Mesenteric fat pad (tissue), 1 donor: ENCODE results near the gene IL2RA. TPM values are rescaled to one million over a fixed set of nuclear protein-coding genes. Genes with fewer than 3 reads are reported as not detected.

ENCODE experiments used
- DNase-seq: peaks from one replicate; pipeline ENCODE4 v3.0.0-alpha.2; 2020; ENCODE audit warnings: low spot score
- total RNA-seq: library from RNA; stranded (reverse); fragmentation: NEBNext Ultra II Directional; extraction: Animal tissue kit (Norgen Biotek cat#: 25700); gene quantifications from one replicate; pipeline ENCODE4 v1.2.1, GENCODE V29; 2021
- donor health status: DM: yes; HTN: yes; CAD: no.

Gene IL2RA
- total RNA-seq, 1 donor from 2014 or later: 2.4 TPM

DNA sequence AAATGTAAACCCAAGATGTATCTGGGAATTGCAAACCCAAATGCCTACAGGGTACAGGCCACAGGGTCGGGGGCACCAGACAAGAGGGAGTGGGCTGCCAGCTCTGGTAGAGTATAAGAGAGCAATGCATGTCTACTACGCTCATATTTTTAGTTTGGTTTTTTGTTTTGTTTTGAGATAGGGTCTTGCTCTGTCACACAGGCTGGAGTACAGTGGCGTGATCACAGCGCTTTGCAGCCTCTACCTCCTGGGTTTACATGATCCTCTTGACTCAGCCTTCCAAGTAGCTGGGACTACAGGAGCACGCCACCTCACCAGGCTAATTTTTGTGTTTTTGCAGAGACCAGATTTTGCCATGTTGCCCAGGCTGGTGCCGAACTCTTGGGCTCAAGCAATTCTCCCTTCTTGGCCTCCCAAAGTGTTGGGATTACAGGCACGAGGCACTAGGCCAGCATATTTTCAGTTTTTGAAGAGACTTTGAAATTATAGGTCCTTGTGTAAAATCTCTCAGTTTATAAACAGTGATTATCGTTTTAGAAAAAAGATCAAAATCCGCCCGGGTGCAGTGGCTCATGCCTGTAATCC lies 73.7 kb downstream of the IL2RA start:
- DNase-seq: no peak

DNA sequence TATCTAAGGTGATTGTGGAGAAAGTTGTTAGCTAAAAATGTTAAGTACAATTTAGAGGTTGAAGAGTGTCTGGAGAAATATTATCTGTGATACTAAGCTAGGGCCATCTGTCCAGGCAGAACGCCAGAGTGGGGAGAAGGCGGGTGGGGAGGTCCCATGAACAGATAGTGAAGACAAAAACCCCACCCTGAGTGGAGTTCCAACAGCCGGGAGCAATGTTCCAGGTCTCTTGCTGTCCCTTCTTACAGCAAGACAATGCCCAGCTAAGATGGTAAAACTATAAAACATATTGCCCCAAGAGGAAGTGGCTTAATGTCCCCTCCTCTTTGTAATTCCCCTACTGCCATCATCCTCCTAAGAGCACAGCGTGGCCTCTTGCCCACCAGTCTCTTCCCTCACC lies 74.4 kb downstream of the IL2RA start:
- no peak for DNase-seq

DNA sequence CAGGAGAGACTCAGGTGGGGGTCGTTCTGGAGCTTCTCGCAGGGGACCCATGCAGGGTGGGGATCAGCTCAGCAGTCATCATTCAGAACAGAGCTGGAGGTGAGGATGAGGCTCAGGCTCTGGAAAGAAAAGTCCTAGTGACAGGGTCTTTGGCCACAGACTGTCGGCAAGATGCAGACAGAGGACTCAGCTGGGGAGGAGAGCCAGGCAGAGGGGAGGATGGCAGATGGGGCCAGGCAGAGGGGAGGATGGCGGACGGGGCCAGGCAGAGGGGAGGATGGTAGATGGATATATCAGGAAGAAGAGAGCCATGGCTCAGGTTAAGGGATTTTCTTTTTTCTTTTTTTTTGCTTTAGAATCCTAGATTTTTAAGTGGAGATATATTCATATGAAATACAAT lies 77.1 kb downstream of the IL2RA start:
- DNase-seq: no peak

DNA sequence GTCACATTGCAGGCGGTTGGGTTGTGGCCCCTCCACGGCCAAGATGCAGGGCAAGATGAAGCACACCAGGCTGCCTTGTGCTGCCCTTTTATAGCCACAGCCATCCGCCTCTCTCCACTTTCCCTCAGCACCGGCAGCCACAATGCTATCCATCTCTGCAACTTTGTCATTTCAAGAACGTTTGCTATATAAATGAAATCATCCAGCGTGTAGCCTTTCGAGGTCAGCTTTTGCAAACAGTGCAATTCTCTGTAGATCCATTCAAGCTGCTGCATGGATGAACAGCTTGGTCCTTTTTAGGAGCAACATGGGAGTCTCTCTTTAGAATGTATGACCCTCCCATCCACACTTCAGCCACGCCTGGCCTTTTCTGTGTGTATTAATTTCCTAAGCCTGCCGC lies 78.4 kb downstream of the IL2RA start:
- DNase-seq: no peak

DNA sequence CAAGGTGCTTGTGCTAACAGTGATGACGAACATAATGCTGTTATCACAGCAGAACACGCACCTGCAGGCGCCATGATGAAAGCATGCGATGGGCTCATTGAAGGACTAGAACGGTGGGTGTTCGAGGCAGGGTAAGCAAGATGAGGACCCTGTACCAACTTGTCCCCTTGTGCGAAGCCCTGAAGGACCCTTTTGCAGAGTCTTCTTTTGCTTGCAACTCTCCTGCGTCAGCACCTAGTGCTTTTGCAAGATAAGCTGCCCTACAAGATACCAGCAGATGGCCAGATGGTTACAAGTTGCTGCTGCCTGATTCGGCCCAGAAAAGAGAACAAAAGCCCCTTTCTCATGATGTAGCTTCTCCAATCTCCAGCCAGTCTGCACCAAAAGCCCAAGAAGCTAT lies 80.6 kb downstream of the IL2RA start:
- no peak for DNase-seq

DNA sequence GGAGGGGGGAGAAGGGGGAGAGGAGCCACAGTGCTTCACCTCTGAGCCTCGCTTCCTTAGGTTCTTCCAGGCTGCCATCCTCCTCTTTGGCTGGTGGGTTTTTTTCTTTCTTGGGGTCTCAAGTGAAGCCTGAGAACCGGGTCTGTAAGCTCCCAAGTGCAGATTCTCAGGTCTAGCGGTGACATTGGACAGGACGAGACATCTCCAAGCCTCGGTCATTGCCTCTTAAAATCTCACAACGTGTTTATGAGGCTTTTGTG lies 84.0 kb downstream of the IL2RA start:
- peak; percentile 43 for DNase-seq

DNA sequence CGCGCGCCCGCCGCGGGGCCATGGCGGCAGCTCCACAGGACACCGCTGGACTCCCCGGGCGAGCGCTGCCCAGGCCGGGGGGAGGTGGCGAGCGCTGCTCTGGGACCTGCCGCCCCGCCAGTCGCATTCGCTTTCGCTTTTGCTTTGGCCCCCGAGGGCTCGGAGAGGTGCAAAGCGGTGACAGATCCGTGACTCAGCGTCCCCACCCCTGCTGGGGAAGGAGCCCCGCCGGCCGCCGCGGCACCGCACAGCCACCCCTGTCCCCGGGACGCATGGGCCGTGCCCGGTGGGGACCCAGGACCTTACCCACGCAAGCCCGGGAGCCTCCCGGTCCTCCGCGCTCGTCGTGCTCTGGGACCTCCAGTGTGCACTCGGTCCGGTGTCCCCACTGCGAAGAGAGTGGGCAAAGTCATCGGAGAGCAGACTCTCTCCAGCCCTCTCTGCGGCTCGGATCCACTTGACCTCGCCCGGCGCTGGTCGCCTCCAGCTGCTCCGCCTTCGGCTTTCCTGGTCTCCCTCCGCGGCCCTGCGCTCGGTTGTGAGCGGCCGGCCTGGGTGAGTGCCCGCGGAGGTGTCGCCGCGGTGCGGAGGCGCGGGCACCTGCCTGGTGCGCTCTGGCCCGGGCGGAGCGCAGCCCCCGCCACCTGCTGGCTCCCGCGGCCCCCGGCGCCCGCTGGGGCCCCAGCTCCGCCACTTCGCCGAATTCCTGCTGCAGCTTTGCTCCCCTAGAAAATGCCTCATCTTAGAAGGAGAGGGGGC lies 84.5 kb downstream of the IL2RA start, which contains the start of gene IL15RA:
Gene IL15RA, minus strand, starts transcription at position 73 of the 759 bp plus-strand sequence. Its CDS starts 51 bp downstream, at position 22.
- DNase-seq: peak; percentile 95

DNA sequence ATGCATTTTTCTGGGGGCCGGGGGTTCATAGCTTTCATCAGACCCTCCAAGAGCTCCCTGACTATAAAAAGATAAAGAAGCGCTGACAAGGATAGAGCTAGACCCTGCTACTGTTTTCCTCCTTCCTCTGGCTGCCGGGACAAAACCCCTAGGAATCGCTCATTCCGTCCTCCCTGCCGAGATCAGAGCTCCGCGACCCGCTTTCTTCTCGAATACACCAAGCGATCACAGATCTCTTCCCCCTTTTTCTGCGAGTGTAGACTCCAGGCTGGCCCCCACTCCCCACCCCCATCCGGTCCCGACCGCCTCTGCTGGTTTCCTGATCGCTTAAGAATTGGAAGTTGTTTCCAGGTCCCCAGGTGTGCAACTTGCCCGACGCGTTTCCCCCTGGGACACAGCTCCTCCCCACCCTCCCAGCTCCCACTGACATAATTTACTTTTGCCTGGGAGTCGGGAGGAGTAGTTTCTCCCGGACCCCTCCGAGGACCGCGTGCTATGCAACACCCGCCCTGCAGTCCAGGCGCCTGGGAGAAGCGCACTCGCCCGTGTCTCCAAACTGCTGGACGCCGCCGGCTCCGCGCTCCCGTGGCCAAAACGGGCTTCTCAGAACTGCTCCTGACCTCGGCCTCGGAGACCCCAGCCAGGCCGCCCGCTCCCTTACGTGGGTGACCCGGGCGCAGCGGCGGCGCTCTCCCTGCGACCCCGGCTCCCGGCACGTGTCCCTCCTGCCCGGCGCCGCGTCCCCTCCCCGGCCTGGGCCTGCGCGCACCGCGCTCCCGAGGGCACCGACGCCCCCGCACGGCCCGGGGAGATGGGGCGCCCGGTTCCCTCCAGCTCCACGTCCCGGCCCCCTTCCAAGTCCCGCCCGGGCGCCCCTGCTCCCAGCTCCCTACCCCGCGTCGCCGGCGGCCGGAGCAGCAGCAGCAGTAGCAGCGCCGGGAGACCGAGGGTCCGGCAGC lies 85.4 kb downstream of the IL2RA start:
- peak; percentile 89 for DNase-seq

DNA sequence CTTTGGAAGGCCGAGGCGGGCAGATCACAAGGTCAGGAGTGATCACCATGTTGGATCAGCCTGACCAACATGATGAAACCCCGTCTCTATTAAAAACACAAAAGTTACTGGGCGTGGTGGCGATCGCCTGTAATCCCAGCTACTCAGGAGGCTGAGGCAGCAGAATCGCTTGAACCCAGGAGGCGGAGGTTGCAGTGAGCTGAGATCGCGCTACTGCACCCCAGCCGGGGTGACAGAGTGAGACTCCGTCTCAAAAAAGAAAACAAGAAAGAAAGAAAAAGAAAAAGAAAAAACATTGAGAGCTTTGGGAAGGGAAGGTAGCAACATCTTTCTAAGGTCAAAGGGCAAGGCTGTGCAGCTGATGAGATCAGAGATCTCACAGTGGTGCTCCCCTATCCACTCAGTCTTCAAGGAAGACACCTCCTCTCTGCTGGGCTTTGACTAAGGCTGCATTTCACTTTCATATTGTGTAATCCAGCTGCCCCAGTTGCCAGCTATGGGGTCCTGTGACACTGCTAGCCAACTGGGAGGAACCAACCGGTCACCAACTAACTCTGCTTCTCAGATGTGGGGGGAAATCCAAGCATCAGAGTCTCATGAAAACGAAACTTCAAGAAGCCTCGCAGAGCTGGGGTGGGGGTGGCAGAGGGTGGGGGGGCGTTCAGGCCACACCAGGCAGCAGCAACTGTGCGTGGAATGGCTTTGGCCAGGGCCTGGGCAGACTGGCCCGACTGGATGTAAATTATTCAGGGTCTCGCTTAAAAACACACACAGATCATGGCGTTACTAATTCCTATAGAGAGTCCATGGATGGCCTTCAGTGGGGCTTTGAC lies 86.3 kb downstream of the IL2RA start:
- peak; percentile 26 for DNase-seq

DNA sequence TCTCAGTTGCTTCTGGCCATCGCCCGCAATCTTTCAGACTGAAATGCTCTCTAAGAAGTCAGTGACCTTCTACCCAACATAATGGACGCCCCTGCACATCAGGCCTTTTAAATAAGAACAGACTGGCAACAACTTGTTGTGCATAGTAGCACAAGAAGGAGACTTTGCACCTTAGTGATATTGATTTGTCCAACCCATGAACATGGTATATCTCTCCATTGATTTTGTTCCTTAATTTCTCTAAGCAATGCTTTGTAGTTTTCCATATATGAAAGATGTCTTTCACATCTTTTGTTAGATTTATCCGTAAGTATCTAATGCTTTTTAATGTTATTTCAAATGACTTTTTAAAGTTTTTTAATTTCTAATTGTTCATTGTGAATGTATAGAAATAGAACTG lies 89.1 kb downstream of the IL2RA start:
- DNase-seq: no peak

DNA sequence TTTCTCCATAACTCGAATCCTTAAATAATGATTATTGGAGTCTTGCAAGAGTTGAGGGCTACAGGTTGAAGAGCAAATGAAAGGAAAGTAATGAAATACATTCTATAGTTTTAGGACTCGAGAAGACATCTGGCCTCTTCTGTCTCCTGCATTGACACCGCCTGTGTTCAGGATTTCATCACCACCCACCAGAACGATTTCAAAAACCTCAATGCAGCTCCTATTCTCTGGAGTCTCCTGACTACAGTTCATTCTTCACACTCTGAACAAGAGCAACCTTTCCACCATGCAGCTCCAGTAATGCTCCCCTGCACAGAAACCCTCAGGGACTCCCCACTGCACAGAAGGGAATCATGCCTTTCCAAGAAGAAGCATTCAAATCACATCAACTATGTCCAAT lies 90.3 kb downstream of the IL2RA start:
- DNase-seq: no peak

DNA sequence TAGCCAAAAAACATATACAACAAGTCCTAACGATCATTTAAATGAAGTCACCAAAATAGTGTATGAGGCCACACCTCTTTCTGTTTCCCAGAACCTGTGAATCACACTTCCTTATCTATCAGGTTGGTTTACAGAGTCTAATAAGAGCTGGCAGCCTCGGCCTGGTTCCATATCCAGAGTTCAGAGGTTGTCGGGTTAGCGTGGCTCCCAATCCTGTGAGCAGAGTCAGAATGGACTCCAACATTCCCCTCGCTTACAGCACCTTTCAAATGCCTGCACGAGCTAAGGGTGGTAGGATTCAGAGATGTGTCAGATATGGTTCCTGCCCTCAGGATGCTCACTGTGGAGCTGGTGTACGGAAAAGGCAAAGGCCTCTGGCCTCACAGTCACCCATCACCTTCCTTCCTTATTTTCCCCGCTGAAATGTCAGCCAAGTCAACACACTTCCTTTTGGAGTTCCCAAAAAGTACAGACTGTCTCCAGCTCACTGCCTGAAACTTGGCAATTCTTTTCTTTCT lies 90.8 kb downstream of the IL2RA start:
- peak; percentile 85 for DNase-seq

DNA sequence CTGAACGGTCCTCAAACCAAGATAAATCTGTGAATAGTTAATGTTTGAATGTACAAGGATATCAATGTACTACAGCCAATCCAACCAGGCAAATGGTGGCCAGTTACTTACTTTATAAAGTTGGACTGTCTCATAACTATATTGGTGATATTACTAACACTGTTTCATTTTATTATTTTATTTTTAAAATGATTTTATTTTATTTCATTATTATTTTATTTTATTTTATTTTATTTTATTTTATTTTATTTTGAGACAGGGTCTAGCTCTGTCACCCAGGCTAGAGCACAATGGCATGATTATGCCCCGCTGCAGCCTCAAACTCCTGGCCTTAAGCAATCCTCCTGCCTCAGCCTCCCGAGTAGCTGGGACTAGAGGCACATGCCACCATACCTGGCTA lies 91.6 kb downstream of the IL2RA start:
- peak; percentile 39 for DNase-seq

DNA sequence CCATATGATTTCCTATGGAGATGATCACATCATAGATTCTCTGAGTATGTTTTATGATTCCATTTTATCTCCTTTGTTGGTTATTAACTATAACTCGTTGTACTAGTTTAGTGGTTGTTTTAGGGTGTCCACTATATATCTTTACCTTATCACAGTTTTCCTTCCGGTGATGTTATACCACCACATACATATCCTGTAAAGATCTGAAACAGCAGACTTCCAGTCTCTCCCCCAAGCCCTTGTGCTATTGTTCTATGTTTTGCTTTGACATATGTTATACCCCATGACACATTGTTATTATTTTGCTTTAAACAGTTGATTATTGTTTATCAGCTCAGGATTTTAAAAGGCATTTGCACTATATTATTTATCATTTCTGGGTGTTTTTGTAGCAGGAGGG lies 92.1 kb downstream of the IL2RA start:
- DNase-seq: no peak

DNA sequence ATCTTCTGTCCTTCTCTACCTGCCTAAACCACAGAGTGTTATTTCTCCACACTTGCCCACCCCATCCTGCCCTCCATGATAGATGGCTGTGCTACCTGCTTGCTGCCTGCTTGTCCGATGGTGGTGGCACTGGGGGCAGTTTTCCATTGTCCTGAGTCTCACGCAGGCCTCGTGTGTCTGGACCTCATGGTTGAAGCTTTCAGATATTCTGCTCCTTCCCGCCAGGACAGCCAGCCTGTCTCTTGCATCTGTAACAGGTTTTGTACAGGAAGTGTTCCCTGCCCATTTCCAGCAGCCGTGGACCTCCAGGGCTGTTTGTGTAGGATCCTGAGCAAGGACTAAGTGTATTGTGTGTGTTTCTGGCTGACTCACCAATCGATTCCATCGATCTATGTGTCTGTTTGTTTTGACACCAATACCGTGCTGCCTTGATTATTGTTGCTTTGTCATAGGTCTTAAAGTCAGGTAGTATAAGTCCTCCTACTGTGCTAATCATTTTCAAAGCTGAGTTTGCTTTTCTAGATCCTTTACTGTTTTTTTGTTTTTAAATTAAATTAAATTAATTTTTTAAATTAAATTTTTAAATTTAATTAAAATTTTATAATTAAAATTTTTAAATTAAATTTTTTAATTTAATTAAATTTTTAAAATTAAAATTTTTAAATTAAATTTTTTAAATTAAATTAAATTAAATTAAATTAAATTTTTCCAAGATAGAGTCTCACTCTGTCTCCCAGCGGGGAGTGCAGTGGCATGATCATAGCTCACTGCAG lies 93.3 kb downstream of the IL2RA start:
- DNase-seq: peak; percentile 28

DNA sequence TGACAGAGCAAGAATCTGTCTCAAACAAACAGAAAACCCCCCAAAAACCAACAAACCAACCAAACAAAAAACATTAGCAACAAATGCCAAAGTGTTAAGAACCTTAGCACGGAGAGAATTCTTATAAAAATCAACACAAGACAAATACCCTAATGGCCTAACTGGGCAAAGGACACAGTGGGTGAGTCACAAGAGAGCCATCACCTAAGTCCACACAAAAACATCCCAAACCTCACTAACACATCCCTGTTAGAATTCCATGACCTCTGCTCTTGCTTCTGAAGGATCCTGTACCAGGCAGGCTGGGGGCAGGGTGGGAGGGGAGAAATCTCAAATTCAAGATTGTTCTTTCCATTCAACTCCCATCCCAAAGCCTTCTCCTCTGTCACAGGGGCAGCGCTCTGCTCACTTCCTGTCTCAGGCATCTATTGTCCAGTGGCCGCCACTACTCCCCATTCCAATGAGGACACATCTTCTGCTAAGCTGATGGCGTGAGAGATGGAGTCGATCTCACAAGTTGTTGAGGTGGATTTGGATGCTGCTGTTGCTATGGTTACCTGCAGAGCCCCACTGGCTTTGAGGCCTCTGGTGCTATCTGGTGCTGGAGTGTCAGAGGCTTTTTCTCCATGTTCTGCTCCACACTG lies 94.0 kb downstream of the IL2RA start:
- DNase-seq: peak; percentile 18

DNA sequence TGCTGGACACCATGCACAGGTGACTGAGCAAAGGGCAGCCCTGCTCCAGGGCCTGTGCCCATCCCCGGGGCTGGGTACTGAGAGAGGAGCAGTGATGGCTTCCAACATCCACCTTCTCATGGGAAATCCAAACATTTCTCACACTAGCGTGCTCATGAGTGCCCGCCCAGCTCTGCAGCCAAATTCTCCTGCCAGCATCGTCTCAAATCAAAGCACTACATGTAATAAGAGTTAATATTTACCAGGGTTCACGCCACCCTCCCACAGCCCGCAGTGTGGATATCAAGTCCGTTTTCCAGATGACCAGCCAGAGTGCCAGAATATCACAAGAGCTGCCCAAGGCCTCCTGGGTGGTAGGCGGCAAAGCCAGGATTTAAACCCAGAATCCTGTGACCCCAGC lies 96.9 kb downstream of the IL2RA start:
- peak; percentile 85 for DNase-seq

DNA sequence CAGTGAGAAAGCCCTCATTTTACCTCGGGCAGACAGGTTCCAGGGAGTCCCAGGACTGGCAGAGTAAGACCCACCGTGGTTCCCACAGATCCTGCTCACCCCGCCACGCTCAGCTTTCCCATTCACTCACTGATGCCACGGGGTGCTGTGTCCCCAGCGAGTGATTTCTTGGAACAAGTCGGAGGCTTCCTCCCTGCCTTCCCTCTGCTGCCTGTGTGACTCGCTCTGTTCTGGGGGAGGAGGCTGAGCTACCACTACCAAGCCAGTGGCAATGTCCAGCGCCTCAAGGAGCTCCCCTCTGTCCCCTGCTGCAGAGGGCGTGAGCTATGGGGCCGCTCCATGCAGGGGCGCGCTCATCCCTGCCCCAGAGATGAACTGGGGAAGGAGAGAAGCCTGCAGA lies 97.4 kb downstream of the IL2RA start:
- peak; percentile 57 for DNase-seq

DNA sequence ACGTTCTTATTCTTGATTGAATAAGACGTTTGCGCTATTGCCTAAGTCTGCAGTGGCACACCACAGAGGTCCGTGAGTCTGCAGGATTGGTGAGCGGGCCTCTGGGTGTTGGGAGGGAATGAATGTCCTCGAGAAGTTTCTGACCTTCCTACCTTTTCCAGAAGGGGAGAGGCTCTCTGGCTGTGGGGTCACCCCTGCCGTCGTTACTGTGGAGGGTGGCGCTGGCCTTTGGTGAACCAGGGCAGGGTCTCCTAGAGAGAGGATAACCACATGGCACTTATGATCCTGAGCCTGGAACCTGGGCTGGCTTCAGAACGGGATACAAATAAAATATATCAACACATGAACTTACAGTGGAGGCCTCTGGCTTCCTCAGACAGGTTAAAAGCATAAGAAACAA lies 98.6 kb downstream of the IL2RA start:
- DNase-seq: peak; percentile 80

DNA sequence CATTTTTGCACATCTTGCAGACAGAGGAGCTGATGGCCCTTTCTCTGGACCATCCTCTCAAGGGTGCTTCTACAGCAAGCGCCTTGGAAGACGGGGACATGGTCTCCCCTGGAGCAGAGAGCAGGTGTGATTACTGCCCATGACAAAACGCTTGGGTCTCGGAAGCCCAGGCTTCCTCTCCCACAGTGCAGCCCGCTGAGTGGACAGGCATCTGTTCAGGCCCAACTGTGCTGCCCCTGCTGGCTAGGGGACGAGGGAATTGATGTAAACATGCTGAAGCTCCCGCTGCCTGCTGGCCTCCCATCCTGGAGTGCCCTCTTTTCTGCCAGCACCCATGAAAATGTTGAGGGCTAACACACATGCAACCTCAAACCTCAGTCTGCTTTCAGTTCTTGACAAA lies 99.1 kb downstream of the IL2RA start:
- DNase-seq: peak; percentile 37
